Measurements from ENCODE around the gene TBL1XR1.

TBL1XR1 gene

GRCh38 chr3:177107461-177108239 lies 89.6 kb downstream of the TBL1XR1 start:
- no peak for DNase-seq (ENCODE audit: low spot score)

- peak; percentile 58 for DNase-seq (ENCODE audit: low spot score)
Observed at GRCh38 chr3:177106594-177106993, 90.7 kb downstream of the TBL1XR1 start.

GRCh38 chr3:177106184-177106583 lies 91.1 kb downstream of the TBL1XR1 start:
- DNase-seq (ENCODE audit: low spot score): no peak

GRCh38 chr3:177105623-177106022 lies 91.7 kb downstream of the TBL1XR1 start:
- no peak for DNase-seq (ENCODE audit: low spot score)

DNA sequence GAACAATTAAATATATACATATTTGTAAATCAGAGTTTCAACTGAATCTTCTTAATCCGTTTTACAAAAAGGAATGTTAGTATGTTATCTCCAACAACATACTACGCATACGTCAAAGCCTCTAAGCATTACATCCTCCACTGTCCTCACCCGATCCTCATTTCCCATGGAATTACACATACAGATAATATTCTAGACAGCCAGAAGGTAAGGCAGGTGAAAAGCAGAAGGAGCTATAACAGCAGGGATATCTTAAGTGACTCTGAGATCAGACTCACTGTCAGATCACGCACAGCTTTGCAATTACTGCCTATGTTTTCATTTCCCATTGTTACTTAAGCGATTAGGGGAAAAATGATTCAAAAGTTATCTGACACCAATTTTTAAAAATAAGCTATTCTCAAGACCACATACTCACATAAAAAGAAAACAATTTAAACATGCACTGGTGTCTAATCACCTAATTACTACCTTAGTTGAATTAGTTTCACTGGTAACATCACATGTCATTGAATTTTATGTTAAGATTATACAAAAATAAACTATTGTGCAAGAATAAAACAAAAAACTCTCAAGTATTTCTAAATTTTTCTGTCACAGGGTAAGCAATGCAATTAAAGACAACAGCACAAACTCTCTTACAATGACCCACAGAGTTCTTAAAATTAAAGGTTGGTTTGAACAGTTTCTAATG lies 92.8 kb downstream of the TBL1XR1 start:
- no peak for DNase-seq (ENCODE audit: low spot score)

DNA sequence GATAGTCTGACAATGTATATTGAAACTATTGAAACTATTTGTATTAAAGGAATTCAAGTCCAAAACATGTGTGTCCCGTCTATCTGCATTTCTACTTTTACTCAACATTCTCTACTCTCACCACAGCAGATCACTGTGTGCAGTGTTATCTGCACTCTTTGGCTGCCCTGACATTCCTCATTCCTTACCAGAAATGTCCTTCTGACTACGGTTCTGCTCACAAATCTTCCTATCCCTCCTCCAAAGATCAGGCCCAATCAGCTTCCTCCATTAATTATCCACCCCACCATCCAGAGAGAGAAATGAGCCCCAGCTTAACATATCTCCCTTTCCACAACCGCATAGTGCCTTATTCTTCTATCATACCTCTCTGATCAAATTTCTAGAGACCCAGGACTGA lies 94.7 kb downstream of the TBL1XR1 start:
- DNase-seq (ENCODE audit: low spot score): no peak

DNA sequence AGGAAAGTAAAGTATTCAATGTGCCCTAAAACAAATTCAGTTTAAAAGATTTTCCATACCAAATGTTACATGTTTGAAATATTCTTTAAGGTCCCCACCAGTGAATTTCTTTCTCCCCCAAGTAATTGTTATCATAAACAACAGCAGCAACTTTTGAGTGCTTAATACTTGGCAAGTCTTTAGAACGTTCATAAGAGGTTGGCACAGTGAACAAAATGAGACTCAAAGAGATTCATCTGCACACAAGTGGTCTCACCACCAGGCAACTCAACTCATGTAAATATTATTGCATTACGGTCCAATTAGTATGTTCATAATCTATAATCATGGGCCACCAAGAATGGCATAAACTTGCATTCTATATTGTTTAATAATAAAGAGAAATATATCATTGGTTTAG lies 98.7 kb downstream of the TBL1XR1 start:
- DNase-seq (ENCODE audit: low spot score): no peak

- no peak for DNase-seq (ENCODE audit: low spot score)
Observed at GRCh38 chr3:177096615-177097014, 100.7 kb downstream of the TBL1XR1 start.

- DNase-seq (ENCODE audit: low spot score): no peak
Observed at GRCh38 chr3:177093966-177094365, 103.3 kb downstream of the TBL1XR1 start.

DNA sequence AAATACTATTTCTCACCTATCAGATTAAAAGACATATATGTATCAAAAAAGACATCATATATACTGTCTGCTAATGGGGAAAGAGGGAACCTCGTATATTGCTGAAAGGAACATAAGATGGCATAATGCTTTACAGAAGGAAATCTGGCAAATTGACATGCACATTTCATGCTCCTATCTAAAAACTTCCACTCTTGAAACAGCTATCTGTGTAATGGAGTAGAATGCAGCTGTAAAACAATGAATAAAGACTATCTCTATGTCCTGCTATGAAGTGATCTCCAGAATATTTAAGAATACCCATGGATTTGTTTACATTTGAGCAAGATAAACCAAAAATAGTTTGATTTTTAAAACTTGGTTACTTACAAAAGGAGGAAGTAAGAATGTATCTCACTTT lies 107.4 kb downstream of the TBL1XR1 start:
- no peak for DNase-seq (ENCODE audit: low spot score)

DNA sequence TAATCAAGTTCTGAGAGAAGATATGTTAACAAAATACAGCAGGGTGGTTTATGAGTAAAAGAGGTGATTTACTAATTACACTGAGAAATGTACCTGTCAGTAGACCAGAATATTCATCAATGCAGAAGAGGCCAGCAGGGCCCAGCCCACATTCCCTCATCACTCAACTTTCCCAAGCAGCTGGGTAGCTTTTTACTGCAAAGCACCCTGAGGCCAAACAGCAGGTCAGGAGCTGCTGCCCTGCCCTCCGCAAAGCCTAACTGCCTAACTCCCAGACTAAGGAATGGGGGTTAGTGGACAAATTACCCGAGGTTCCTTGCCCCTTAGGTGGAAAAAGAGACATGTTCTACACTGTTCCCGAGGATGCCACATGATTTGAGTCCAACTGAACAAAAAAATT lies 108.2 kb downstream of the TBL1XR1 start:
- DNase-seq (ENCODE audit: low spot score): no peak

DNA sequence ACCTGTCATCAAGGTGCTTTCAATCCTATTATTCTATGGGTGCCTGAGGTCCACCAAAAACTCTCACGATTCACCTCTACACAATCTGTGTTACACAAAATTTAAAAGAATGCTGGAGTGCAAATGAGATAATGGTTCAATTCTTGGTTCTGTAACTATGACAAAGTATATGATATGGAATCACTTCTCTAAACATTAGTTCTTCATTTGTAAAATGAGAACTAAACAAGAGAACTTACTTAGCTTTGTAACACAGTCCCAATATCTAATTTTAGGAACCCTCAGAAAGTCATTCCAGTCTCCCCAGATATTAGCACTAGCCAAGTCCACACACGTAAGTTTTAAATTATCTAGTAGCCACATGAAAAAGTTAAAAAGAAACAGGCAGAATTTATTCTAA lies 111.5 kb downstream of the TBL1XR1 start:
- DNase-seq (ENCODE audit: low spot score): no peak

GRCh38 chr3:177084616-177085015 lies 112.7 kb downstream of the TBL1XR1 start:
- DNase-seq (ENCODE audit: low spot score): no peak

GRCh38 chr3:177080122-177080521 lies 117.2 kb downstream of the TBL1XR1 start:
- no peak for DNase-seq (ENCODE audit: low spot score)

DNA sequence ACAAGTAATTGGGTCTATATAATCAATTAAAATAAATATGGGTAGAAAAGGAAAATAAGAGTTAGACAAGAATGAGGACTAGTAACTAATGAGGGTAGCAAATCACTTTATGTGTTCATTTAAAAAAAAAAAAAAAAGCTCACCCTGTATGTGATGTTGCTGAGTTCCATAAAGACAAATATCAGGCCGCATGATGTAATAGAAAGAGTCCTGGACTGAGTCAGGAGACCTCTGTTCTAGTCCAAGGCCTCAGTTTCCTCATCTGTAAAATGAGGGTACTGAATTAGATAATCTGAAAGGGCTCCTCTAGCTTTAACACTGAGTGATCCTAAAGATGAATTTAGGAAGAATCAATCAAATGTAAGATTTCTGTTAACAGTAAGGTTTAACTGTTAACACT lies 117.6 kb downstream of the TBL1XR1 start:
- no peak for DNase-seq (ENCODE audit: low spot score)

DNA sequence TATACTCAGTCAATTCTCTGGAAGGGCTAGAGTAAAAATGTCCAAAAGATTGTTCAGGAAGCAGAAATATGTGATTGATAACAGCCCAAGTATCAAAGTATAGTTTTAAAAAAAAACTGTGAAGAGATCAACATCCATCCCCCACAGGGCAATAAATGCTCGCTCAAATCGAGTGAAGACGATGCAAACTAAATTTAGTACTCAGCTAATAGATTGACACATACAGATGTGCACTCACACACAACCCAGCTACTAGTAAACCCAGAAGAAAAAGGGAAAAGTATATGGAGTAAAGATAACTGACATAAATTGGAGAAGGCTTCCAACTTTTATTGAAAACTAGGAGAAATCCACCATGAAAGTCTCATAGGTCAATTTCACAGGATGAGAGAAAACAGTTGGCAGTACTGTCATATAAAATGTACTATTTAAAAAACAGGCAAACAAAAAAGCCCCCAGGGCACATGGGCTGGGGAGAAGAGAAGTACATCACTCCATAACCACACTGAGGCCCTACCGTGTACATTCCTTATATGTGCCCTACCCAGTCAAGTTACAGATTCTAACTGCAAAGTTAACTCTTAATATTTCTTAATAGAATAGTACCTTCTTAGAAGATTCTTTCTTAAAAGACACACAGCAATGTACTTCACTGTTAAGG lies 125.7 kb downstream of the TBL1XR1 start:
- DNase-seq (ENCODE audit: low spot score): no peak

DNA sequence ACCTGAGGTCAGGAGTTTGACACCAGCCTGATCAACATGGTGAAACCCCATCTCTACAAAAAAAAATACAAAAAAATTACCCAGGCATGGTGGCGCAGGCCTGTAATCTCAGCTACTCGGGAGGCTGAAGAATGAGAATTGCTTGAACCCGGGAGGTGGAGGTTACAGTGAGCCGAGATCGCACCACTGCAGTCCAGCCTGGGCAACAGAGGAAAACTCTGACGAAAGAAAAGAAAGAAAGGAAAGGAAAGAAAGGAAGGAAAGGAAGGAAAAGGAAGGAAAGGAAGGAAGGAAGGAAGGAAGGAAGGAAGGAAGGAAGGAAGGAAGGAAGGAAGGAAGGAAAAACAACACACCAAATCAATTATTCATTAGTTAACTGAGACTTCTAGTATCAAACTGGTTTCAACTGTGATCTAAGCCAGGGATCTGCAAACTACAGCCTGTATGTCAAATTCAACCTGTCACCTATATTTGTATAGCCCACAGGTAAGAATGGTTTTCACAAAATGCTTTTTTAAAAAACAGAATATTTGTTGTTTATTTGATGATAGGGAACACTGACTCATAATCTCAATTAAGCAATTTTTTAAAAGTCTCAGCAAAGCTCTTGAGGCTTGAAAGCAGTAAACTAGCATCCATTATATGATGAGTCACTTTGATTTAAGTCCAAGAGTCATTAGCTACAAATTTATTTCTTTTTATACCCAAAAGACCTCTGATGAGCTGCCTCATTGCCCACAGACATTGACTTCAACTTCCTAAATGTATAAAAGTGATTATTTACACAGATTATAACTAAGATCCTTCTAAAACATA lies 127.6 kb downstream of the TBL1XR1 start:
- DNase-seq (ENCODE audit: low spot score): no peak

DNA sequence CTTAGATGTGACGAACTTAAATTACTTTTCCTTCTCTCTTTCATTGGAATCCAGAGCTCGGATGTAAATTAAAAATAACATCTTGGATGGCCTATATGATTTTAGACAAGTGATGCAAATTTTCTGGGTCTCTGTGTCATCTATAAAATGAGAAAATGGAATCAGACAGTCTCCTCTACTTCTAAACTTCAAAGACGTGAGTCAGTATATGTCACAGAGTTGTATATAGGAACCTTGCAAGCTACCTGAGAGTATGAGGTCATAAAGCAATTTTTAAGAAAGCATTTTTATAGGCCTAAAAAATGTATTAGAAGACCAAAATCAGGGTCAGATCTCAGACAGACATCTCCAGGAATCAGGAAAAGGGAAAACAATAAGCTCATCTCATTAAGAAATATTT lies 128.3 kb downstream of the TBL1XR1 start:
- no peak for DNase-seq (ENCODE audit: low spot score)

- no peak for DNase-seq (ENCODE audit: low spot score)
Observed at GRCh38 chr3:177066068-177066467, 131.2 kb downstream of the TBL1XR1 start.

- no peak for DNase-seq (ENCODE audit: low spot score)
Observed at GRCh38 chr3:177065285-177066033, 131.8 kb downstream of the TBL1XR1 start.

- no peak for DNase-seq (ENCODE audit: low spot score)
Observed at GRCh38 chr3:177062052-177062732, 135.1 kb downstream of the TBL1XR1 start.
